Activated CD4-positive, CD25-positive, alpha-beta regulatory T cell (primary cell): ENCODE measurements around the gene TOMM5.
"Not testable (repeated sequence)": the region's sequence is repeated elsewhere in the genome, so short reads cannot be mapped to it uniquely, and the experiment has no call there.

Source experiments
- DNase-seq, 4 experiments: peaks; one replicate each; lab custom pipeline; 2025; lab: John Stamatoyannopoulos, UW

The TOMM5 gene

DNA sequence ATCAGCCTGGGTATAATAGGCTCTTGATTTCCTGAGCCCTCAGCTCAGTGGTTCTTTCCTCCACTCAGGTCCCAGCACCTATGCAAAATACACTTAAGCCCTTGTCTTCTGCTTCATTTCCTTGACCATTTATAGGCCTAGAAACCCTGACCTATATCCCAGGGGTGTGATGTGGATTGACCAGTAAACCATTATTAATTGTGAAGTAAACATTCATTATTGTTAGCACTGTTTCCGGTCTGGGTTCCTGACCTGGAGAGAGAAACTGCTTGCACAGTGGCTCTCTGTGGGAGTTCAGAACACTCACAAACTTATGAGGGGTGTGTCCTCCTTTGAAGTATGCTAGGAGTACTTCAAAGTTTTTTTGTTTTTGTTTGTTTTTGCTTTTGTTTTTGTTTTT, 19.6 kb upstream of the TOMM5 start:
- no peak for DNase-seq

DNA sequence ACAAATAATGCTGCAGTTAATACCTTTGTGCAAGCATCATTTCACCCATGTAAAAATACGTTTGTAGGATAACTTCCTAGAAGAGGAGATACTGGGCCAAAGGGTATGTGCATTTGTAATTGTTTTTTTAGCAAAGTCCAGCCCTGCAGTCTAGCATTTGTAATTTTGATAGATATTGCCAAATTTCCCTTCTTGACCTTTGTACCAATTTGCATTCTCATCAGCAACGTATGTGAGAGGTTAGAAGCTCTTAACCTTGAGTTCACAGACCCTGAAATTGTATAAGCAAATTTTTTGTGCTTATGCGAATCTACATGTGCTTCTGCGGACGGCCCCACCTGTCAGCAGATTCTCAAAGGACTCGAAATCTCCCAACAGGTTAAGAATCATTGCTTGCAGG, 18.6 kb upstream of the TOMM5 start:
- no peak for DNase-seq

- no peak for DNase-seq
Observed at GRCh38 chr9:37609735-37610397, 17.5 kb upstream of the TOMM5 start.

DNA sequence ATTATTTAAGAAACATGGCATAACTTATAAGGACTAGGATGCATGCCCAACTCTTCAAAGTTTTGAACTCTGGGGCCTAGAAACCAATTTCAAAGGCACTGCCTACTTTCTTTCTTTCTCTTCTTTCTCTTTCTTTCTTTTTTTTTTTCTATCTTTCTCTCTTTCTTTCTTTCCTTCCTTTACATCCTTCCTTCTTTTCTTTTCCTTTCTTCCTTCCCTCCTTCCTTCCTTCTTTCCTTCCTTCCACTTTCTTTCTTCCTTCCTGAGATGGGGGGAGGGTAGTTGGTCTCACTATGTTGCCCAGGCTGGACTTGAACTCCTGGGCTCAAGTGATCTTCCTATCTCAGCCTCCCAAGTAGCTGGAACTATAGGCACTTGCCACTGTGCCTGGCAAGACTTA, 15.9 kb upstream of the TOMM5 start:
- DNase-seq = no peak

GRCh38 chr9:37604296-37604695, 11.9 kb upstream of the TOMM5 start:
- no peak for DNase-seq

GRCh38 chr9:37602817-37603216, 10.4 kb upstream of the TOMM5 start:
- no peak for DNase-seq

GRCh38 chr9:37602061-37602460, 9.7 kb upstream of the TOMM5 start:
- not testable (repeated sequence) for DNase-seq

DNA sequence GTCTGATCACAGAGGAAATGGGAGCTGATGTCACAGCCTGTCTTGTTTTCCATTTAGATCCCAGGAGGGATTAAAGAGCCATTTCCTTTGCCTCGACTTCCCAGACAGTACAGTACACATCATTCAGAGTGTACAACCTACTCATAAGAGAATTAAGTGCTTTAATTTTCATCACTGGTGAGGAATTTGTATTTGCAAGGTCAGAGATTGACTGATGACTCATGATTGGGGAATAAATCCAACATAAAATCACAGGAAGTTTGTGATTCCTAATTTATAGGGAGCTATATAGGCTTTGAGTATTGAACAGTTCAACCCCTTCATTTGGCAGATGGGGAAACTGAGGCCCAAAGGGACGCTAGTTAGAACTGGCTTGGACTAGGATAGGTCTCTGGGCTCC, 4.1 kb upstream of the TOMM5 start:
- no peak for DNase-seq

GRCh38 chr9:37593883-37594448, 1.6 kb upstream of the TOMM5 start:
- DNase-seq = no peak

GRCh38 chr9:37587521-37587920, 4.9 kb downstream of the TOMM5 start:
- DNase-seq = no peak

DNA sequence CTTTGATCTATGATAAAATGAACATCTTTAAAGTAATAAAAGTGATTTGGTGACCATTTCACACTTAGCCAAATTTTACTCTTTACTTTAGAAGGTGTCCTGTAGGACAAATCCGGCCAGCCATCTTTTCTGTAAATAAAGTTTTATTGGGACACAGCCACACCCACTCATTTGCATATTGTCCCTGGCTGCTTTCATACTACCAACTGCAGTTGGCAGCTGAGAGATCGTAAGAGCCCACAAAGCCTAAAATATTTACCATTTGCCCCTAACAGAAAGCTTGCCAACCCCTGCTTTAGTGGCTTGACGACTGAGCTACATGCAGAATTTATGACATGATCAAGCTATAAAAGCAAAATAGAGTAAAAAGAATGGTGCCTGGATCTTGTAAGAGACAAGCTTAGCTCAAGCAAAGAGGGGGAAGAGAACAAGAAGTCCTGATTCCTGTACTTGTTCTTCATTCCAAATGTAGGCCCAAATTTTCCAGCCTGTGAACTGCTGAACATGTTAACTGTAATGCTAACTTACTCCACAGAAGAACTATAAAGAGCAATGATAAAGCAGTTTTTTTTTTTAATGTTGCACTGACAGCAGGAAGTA, 8.8 kb downstream of the TOMM5 start:
- no peak for DNase-seq

DNA sequence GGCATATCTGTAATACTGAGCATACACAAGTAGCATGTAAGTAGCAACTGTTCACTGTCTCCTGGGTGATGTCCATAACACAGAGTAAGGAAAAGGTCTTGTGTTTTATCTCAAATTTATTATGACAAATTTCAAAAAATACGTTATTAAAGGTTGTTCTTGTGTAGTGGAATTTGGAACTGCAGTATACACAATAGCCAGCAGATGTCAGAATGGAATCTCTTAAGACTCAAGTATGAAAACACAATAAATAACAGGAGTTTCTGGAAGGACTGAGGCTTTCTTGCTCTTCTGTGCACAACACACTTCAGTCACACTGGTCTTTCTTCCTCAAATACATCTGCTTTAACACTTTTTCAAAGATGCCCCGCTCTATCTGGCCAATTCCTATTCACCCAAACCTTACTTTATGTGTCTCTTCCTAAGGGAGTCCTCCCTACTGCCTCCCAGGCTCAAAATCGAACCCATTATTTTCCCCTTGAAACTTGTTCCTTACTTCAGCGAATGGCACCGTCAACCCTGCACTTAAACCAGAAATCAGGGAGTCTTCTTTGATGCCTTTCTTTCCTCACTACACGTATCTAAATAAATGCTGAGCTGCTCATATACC, 9.7 kb downstream of the TOMM5 start:
- DNase-seq = no peak

- peak in 1 of 4 experiments; percentile 8 for DNase-seq
Observed at GRCh38 chr9:37575921-37576721, 16.3 kb downstream of the TOMM5 start, which contains the start of gene FBXO10. Gene FBXO10, minus strand, starts transcription at chr9:37576380. Its CDS starts 34,612 bp downstream, at chr9:37541768.

DNA sequence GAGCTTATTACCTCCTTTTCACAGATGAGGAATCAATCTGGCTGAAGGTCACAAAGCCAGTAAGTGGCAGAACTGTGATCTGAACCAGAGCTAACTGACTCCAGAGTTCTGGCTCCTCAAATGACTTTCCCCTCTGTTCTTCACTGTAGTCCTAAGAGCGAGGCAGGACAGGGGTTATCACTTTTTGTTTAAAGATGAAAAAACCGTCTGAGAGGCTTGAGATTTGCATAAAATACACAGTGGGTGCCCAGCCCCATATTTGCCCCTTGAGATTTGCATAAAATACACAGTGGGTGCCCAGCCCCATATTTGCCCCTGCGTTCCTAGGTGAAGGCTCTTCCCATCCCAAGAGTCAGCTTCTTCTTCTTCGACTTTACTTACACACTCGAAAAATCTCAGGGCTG, 16.9 kb downstream of the TOMM5 start:
- no peak for DNase-seq

GRCh38 chr9:37575001-37575400, 17.4 kb downstream of the TOMM5 start:
- no peak for DNase-seq

GRCh38 chr9:37574241-37574721, 18.1 kb downstream of the TOMM5 start:
- DNase-seq = no peak

DNA sequence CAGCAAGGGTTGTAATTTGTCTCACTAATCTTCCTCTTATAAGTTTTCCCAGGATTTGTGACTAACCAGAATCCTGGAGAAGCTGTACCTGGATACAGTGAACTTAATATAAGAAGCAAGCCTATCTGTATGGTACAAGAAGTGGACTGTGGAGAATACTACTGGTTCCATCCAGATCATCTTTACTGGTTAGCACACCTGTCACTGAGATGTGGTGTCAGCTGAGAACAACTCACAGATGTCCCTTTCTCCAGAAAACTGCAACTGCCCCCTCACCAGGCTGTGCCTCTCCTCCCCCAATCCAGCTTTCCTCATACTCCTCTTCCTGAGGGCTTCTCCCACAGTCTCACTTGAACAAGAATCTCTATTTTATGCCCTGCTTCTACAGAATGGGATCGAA, 21.1 kb downstream of the TOMM5 start:
- DNase-seq = no peak

DNA sequence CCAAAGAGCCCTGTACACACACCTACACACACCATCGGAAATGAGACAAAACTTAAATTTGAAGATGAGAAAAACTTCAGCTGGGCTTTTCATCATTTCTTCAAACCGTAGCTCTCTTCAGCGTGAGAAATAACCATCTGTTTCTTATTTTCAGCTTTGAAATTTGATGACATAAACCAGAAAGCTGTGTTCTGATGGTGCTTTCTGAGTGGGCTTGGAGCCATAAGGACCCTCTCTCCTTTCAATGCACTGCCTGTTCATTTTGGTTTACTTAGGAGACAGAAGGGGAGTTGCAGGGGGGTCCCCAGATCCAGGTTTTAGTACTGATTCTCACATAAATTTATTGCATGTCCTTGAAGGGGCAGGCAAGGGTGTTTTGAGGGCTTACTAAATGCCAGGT, 25.7 kb downstream of the TOMM5 start:
- no peak for DNase-seq

DNA sequence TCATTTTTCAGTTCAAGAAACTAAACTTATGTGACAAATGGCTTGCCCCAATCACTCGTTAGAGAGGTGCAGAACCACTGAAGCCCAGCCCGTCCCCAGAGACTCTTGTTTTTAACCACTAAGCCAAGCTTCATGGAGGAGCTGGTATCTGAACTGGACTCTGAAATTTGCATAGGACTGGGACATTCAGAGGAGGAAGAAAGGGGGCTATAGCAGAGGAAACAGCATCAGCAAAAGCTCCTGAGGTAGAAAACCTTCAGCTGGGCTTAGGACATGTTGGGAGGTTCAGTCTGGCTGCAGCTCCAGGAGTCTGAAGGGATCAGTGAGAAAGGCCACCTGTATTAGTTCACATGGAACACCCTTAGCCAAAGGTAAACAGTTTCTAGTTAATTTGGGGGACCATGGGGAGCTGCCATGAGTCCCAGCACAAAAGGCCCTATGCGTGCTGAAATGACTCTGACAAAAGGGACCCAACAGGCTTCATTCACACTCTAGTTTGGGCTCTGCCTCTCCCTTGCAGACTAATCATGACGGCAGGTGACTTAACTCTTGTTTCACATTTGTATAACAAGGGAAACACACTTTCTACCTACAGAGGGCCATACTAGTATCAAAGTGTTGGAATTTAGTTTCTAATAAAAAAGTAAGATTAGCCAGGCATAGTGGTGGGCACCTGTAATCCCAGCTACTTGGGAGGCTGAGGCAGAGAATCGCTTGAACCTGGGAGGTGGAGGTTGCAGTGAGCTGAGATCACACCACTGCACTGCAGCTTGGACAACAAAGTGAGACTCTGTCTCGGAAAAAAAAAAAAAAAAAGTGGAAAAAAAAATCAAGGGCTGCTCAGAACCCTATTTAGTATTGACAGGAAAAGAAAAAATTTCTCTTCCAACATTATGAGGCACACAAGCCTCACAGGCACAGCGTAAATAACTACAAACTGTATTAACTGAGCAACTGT, 26.5 kb downstream of the TOMM5 start:
- no peak for DNase-seq

GRCh38 chr9:37564916-37565315, 27.5 kb downstream of the TOMM5 start:
- DNase-seq = no peak
